ENCODE measurements around the gene IRF7. TPM values are rescaled to one million over a fixed set of nuclear protein-coding genes. Genes with fewer than 3 reads are reported as not detected.

Gene IRF7
- total RNA-seq, 3 donors from 2014 or later: 13.3 to 29.9 (median 27.9) TPM

DNA sequence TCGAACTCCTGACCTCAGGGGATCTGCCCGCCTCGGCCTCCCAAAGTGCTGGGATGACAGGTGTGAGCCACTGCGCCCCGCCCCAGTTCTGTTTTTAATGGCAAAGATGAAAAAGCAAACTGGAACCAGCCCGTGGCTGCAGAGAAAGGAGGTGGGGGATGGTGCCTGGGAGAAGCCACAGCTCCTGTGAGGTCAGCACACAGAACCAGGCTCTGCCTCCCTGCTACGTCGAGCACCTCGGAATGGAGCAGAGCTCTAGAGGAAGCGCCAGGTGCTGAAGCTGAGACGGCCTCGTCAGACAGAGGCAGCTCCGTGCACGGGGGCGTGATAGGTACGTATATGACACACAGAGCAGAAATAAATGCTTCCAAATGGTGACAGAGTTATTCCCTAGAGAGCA is 29.8 kb upstream of the IRF7 start:
- H3K27me3 ChIP-seq: no peaks in the 10 kb centered on the region
- TF ChIP-seq POLR2AphosphoS5 (IDR thresholded peaks at IDR 0.05) (no peak), POLR2A (IDR thresholded peaks at IDR 0.05) (no peak), CTCF (IDR thresholded peaks at IDR 0.05) (no peak)
- no peaks in the 10 kb centered on the region for H3K9me3 ChIP-seq
- H3K27ac ChIP-seq: no peak overlapping the region
- no peak overlapping the region for H3K4me3 ChIP-seq
- H3K4me1 ChIP-seq: no peaks in the 10 kb centered on the region
- H3K36me3 ChIP-seq: no peaks in the 10 kb centered on the region
- no peak for DNase-seq (ENCODE audit: low spot score in 2 of 2)
- intact Hi-C loops (cut with DNase I; ENCODE audit: low total_unique reads): no loop called here

- H3K36me3 ChIP-seq: no peaks in the 10 kb centered on the region
- H3K27me3 ChIP-seq: no peaks in the 10 kb centered on the region
- H3K4me3 ChIP-seq: no peak overlapping the region
- no peaks in the 10 kb centered on the region for H3K9me3 ChIP-seq
- H3K27ac ChIP-seq: no peak overlapping the region
- peaks cover 0 to 3% of the 10 kb centered on the region in 2 donors for H3K4me1 ChIP-seq
- DNase-seq (ENCODE audit: low spot score in 2 of 2): no peak
- intact Hi-C loops (cut with DNase I; ENCODE audit: low total_unique reads): no loop called here
- TF ChIP-seq CTCF (IDR thresholded peaks at IDR 0.05): no peak
- TF ChIP-seq POLR2A (IDR thresholded peaks at IDR 0.05): no peak
- TF ChIP-seq POLR2AphosphoS5 (IDR thresholded peaks at IDR 0.05): no peak
Measured at GRCh38 chr11:643849-644738, 28.3 kb upstream of the IRF7 start.

DNA sequence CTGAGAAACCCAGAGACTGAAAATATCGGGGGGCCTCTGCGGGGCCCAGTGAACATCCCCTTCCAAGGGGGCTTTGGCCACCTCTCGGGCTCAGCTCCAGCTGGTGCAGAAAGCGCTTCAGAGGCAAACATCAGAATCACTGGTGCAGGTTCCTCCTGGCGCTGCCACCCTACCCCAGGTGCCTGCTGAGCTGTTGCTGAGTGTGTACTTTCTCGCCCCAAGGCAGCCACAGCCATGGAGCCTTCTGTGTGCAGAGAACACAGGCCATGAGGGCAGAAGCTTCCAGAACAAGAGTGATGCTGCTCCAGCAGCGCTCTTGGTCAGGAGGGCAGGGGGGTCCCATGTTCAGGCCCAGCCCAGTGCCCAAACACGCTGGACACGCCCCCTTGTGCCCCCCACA is 27.6 kb upstream of the IRF7 start:
- H3K36me3 ChIP-seq: no peaks in the 10 kb centered on the region
- intact Hi-C loops (cut with DNase I; ENCODE audit: low total_unique reads): no loop called here
- H3K27me3 ChIP-seq: no peaks in the 10 kb centered on the region
- no peaks in the 10 kb centered on the region for H3K9me3 ChIP-seq
- no peak for DNase-seq (ENCODE audit: low spot score in 2 of 2)
- no peak overlapping the region for H3K27ac ChIP-seq
- TF ChIP-seq CTCF (IDR thresholded peaks at IDR 0.05) (no peak), POLR2A (IDR thresholded peaks at IDR 0.05) (no peak)
- no peak overlapping the region for H3K4me3 ChIP-seq
- H3K4me1 ChIP-seq: peaks cover 0 to 4% of the 10 kb centered on the region in 2 donors

DNA sequence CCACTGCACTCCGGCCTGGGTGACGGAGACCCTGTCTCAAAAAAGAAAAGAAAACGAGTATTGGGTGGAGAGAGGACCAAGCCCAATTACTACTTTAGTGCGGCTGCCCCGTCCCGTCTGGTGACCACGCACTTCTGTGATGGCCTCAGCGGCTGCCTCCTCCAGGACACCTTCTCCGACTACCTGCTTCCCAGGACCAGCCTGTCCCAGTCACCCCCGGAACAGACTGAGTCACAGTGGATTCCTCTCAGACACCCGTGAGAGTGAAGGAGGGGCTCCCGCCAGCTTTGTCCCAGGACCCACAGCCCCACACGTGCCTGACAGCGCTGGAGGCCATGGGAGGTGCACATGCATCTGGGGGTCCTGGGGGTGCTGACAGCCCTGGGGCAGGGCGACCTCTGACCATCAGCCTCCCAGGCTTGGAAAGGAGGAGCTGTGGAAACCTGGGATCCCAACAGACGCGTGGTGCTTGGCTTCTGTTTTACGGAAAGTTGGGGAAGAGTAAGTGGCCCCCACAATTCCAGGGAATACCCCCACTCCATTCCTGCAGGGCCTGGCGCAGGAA is 26.1 kb upstream of the IRF7 start:
- intact Hi-C loops (cut with DNase I; ENCODE audit: low total_unique reads): no loop called here

More for the DNA sequence above, 26.1 kb upstream of the IRF7 start:
- TF ChIP-seq POLR2A (IDR thresholded peaks at IDR 0.05): no peak
- TF ChIP-seq CTCF (IDR thresholded peaks at IDR 0.05): no peak
- TF ChIP-seq POLR2AphosphoS5 (IDR thresholded peaks at IDR 0.05): no peak
- Histone ChIP-seq H3K4me1 (peaks cover 0 to 12% of the 10 kb centered on the region in 2 donors), H3K27ac (no peak overlapping the region), H3K9me3 (no peaks in the 10 kb centered on the region), H3K36me3 (no peaks in the 10 kb centered on the region), H3K4me3 (no peak overlapping the region), H3K27me3 (peaks cover 6 to 9% of the 10 kb centered on the region in 2 donors)
- DNase-seq (ENCODE audit: low spot score in 2 of 2): no peak

Data from breast epithelium (tissue), 4 donors.